T-helper 2 cell treated with Interferon-gamma antibody and Interleukin-4, amounts not matched to agents 100 ng/mL and 5 ng/mL, for 36 hours (primary cell): Measurements from ENCODE around the gene HGF. TPM values are rescaled to one million over a fixed set of nuclear protein-coding genes. Genes with fewer than 3 reads are reported as not detected.
"Not testable (repeated sequence)": the region's sequence is repeated elsewhere in the genome, so short reads cannot be mapped to it uniquely, and the experiment has no call there.

Source experiments
- intact Hi-C: fragments of 100-400 bp; cut with micrococcal nuclease; formaldehyde crosslinking; loops from one replicate; pipeline ENCODE4 v1.15.1; 2023
- total RNA-seq: library from RNA; stranded (reverse); gene quantifications from 2 replicates; pipeline ENCODE4 v1.2.3, GENCODE V29; 2022

HGF gene
- total RNA-seq, 1 donor from 2014 or later = not detected

- intact Hi-C loops = no loop called here
Measured at GRCh38 chr7:81725003-81725811, 44.6 kb downstream of the HGF start.

GRCh38 chr7:81722250-81722649, 47.6 kb downstream of the HGF start:
- intact Hi-C loops = not testable (repeated sequence)

GRCh38 chr7:81721437-81721836, 48.4 kb downstream of the HGF start:
- intact Hi-C loops = no loop called here

GRCh38 chr7:81719865-81720264, 50.0 kb downstream of the HGF start:
- intact Hi-C loops = no loop called here

GRCh38 chr7:81715984-81716588, 53.8 kb downstream of the HGF start:
- intact Hi-C loops = no loop called here

GRCh38 chr7:81714306-81714705, 55.5 kb downstream of the HGF start:
- intact Hi-C loops = no loop called here

- intact Hi-C loops = no loop called here
Measured at GRCh38 chr7:81710751-81711150, 59.1 kb downstream of the HGF start.

GRCh38 chr7:81709836-81710235, 60.0 kb downstream of the HGF start:
- intact Hi-C loops = no loop called here

GRCh38 chr7:81707966-81708365, 61.9 kb downstream of the HGF start:
- intact Hi-C loops = no loop called here

- intact Hi-C loops = no loop called here
Measured at GRCh38 chr7:81707196-81707595, 62.7 kb downstream of the HGF start.

- intact Hi-C loops = no loop called here
Measured at GRCh38 chr7:81705206-81705605, 64.6 kb downstream of the HGF start.

- intact Hi-C loops = no loop called here
Measured at GRCh38 chr7:81704595-81704994, 65.3 kb downstream of the HGF start.

GRCh38 chr7:81698965-81699364, 70.9 kb downstream of the HGF start:
- intact Hi-C loops = loop anchor here (10.0 kb wide), 2 partner anchors 56 to 146 kb away; no protein-coding TSS in a partner anchor

- intact Hi-C loops = loop anchor here (10.0 kb wide), 2 partner anchors 60 to 150 kb away; no protein-coding TSS in a partner anchor
Measured at GRCh38 chr7:81694711-81695110, 75.1 kb downstream of the HGF start.

GRCh38 chr7:81693894-81694293, 76.0 kb downstream of the HGF start:
- intact Hi-C loops = loop anchor here (10.0 kb wide), 2 partner anchors 61 to 151 kb away; no protein-coding TSS in a partner anchor

- intact Hi-C loops = loop anchor here (10.0 kb wide), 2 partner anchors 62 to 152 kb away; no protein-coding TSS in a partner anchor
Measured at GRCh38 chr7:81693080-81693479, 76.8 kb downstream of the HGF start.

- intact Hi-C loops = loop anchor here (10.0 kb wide), 2 partner anchors 62 to 152 kb away; no protein-coding TSS in a partner anchor
Measured at GRCh38 chr7:81692146-81692905, 77.5 kb downstream of the HGF start.

- intact Hi-C loops = loop anchor here (10.0 kb wide), 2 partner anchors 63 to 153 kb away; no protein-coding TSS in a partner anchor
Measured at GRCh38 chr7:81691199-81691821, 78.5 kb downstream of the HGF start.

- intact Hi-C loops = loop anchor here (10.0 kb wide), 2 partner anchors 64 to 154 kb away; no protein-coding TSS in a partner anchor
Measured at GRCh38 chr7:81690688-81691087, 79.2 kb downstream of the HGF start.

GRCh38 chr7:81690251-81690650, 79.6 kb downstream of the HGF start:
- intact Hi-C loops = loop anchor here (10.0 kb wide), 2 partner anchors 65 to 155 kb away; no protein-coding TSS in a partner anchor
